Measurements from ENCODE around the gene TATDN2.

Gene TATDN2

GRCh38 chr3:10248184-10248983 lies at the start of gene TATDN2:
Gene TATDN2 (plus strand): TSS chr3:10248459. CDS start chr3:10249201, 742 bp downstream.
- DNase-seq: peak; percentile 92 to 95 (median 93)

- DNase-seq: peak; percentile 90 to 93 (median 90)
These were observed 49.3 kb upstream of the TATDN2 start for GRCh38 chr3:10198761-10199649.

GRCh38 chr3:10204921-10205320 lies 43.3 kb upstream of the TATDN2 start:
- DNase-seq: no peak

- DNase-seq: peak; percentile 92 to 93 (median 93)
These were observed 42.7 kb upstream of the TATDN2 start for GRCh38 chr3:10205451-10206165.

- DNase-seq: no peak
These were observed 42.1 kb upstream of the TATDN2 start for GRCh38 chr3:10206166-10206511.

GRCh38 chr3:10213156-10213792 lies 35.0 kb upstream of the TATDN2 start:
- no peak for DNase-seq

- no peak for DNase-seq
These were observed 32.5 kb upstream of the TATDN2 start for GRCh38 chr3:10215578-10216368.

- no peak for DNase-seq
These were observed 30.9 kb upstream of the TATDN2 start for GRCh38 chr3:10217359-10217758.

- DNase-seq: no peak
These were observed 28.5 kb upstream of the TATDN2 start for GRCh38 chr3:10219737-10220136.

GRCh38 chr3:10223676-10224639 lies 24.3 kb upstream of the TATDN2 start:
- no peak for DNase-seq

GRCh38 chr3:10224794-10225665 lies 23.2 kb upstream of the TATDN2 start:
- peak; percentile 79 to 92 (median 80) for DNase-seq

GRCh38 chr3:10226293-10226692 lies 22.0 kb upstream of the TATDN2 start:
- no peak for DNase-seq

- DNase-seq: peak; percentile 91 to 97 (median 95)
These were observed 19.9 kb upstream of the TATDN2 start for GRCh38 chr3:10228248-10228950.

- peak; percentile 50 to 67 (median 63) for DNase-seq
These were observed 18.7 kb upstream of the TATDN2 start for GRCh38 chr3:10229576-10229975.

- peak; percentile 85 to 95 (median 91) for DNase-seq
These were observed 16.1 kb upstream of the TATDN2 start for GRCh38 chr3:10232137-10232536.

GRCh38 chr3:10233988-10234387 lies 14.3 kb upstream of the TATDN2 start:
- DNase-seq: no peak

GRCh38 chr3:10234526-10235230 lies 13.6 kb upstream of the TATDN2 start:
- DNase-seq: no peak

- DNase-seq: no peak
These were observed 12.7 kb upstream of the TATDN2 start for GRCh38 chr3:10235551-10235950.
